CD4-positive, alpha-beta T cell treated with Interleukin-4 for 4 hours (primary cell): ENCODE results near the gene OR52E6.

Experiments
- DNase-seq: peaks from one replicate; pipeline ENCODE4 v3.0.0-alpha.2; 2020

Gene OR52E6

GRCh38 chr11:5841797-5842196, at the start of gene OR52E6:
Gene OR52E6 (minus strand): TSS chr11:5841897. CDS start chr11:5841897, 0 bp downstream.
- DNase-seq = no peak

GRCh38 chr11:5891216-5891800, 49.6 kb upstream of the OR52E6 start:
- no peak for DNase-seq

- DNase-seq = no peak
These were observed 46.0 kb upstream of the OR52E6 start for GRCh38 chr11:5887661-5888060.

- no peak for DNase-seq
These were observed 45.5 kb upstream of the OR52E6 start for GRCh38 chr11:5887172-5887571.

- no peak for DNase-seq
These were observed 40.1 kb upstream of the OR52E6 start for GRCh38 chr11:5881756-5882155.

- no peak for DNase-seq
These were observed 38.6 kb upstream of the OR52E6 start, which contains the start of gene OR52E4 for GRCh38 chr11:5880329-5880728. Gene OR52E4 (plus strand): TSS chr11:5880629. CDS start chr11:5884293, 3,664 bp downstream.

GRCh38 chr11:5878564-5878963, 36.9 kb upstream of the OR52E6 start:
- DNase-seq = no peak

- no peak for DNase-seq
These were observed 24.1 kb upstream of the OR52E6 start for GRCh38 chr11:5865826-5866225.

GRCh38 chr11:5857590-5857989, 15.9 kb upstream of the OR52E6 start, which contains the start of gene OR52E8:
Gene OR52E8 (minus strand): TSS chr11:5857690. CDS start chr11:5857690, 0 bp downstream.
- no peak for DNase-seq

GRCh38 chr11:5851002-5851401, 9.3 kb upstream of the OR52E6 start:
- DNase-seq = no peak

GRCh38 chr11:5847711-5848110, 6.0 kb upstream of the OR52E6 start:
- DNase-seq = no peak

GRCh38 chr11:5846701-5847100, 5.0 kb upstream of the OR52E6 start:
- no peak for DNase-seq

GRCh38 chr11:5837695-5838094, 4.0 kb downstream of the OR52E6 start:
- DNase-seq = no peak

GRCh38 chr11:5833446-5833845, 8.3 kb downstream of the OR52E6 start:
- no peak for DNase-seq

GRCh38 chr11:5831196-5831829, 10.4 kb downstream of the OR52E6 start:
- DNase-seq = no peak

- no peak for DNase-seq
These were observed 23.3 kb downstream of the OR52E6 start for GRCh38 chr11:5818245-5818886.

GRCh38 chr11:5815534-5815933, 26.2 kb downstream of the OR52E6 start:
- no peak for DNase-seq

- DNase-seq = no peak
These were observed 31.5 kb downstream of the OR52E6 start for GRCh38 chr11:5809905-5810795.

- no peak for DNase-seq
These were observed 32.6 kb downstream of the OR52E6 start for GRCh38 chr11:5809122-5809519.

- DNase-seq = peak; percentile 68
These were observed 33.1 kb downstream of the OR52E6 start, which contains the start of gene OR52N2 for GRCh38 chr11:5808500-5809121. Gene OR52N2 (plus strand): TSS chr11:5808924. CDS start chr11:5820336, 11,412 bp downstream.

- DNase-seq = no peak
These were observed 34.1 kb downstream of the OR52E6 start for GRCh38 chr11:5807580-5807979.

- DNase-seq = no peak
These were observed 37.7 kb downstream of the OR52E6 start for GRCh38 chr11:5803982-5804381.

GRCh38 chr11:5796541-5796940, 45.2 kb downstream of the OR52E6 start:
- DNase-seq = no peak
